ENCODE data around the gene TFPT.

DNA sequence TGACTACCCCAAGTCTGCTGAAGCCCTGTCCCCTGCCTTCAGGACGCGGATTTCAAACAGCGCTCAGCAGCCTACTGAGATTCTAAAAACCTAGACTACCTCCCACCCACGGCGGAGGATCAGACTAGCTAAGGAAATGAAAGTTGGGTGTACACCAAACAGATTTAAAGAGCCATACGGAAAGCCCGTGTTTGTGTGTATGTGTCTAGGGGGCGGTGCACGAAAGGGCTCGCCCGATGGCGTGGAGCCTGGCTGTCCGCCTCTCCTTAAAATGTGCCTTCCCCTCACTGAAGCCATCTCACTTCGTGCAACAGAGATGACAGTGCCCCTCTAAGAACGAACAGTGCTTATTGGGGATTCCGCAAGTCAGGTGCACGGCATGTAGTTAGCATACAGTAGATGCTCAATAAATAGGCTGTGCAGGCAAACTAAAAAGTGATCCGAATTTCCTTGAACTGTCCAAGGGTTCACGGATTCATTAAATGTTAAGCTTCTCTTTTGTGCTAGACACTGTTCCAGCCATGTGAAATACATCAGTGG lies 43.4 kb upstream of the TFPT start:
- TF ChIP-seq EZH2 (IDR thresholded peaks at IDR 0.05; ENCODE audit: borderline replicate concordance, low read depth, low read length, severe bottlenecking): no peak
- TF ChIP-seq, protein P1, sequence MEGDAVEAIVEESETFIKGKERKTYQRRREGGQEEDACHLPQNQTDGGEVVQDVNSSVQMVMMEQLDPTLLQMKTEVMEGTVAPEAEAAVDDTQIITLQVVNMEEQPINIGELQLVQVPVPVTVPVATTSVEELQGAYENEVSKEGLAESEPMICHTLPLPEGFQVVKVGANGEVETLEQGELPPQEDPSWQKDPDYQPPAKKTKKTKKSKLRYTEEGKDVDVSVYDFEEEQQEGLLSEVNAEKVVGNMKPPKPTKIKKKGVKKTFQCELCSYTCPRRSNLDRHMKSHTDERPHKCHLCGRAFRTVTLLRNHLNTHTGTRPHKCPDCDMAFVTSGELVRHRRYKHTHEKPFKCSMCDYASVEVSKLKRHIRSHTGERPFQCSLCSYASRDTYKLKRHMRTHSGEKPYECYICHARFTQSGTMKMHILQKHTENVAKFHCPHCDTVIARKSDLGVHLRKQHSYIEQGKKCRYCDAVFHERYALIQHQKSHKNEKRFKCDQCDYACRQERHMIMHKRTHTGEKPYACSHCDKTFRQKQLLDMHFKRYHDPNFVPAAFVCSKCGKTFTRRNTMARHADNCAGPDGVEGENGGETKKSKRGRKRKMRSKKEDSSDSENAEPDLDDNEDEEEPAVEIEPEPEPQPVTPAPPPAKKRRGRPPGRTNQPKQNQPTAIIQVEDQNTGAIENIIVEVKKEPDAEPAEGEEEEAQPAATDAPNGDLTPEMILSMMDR (IDR thresholded peaks at IDR 0.05; ENCODE audit: borderline replicate concordance, extremely low read depth, low read length, poor library complexity, severe bottlenecking): no peak
